ENCODE data around the gene MINDY4.
"Not testable (repeated sequence)": the region's sequence is repeated elsewhere in the genome, so short reads cannot be mapped to it uniquely, and the experiment has no call there.

Gene MINDY4

DNA sequence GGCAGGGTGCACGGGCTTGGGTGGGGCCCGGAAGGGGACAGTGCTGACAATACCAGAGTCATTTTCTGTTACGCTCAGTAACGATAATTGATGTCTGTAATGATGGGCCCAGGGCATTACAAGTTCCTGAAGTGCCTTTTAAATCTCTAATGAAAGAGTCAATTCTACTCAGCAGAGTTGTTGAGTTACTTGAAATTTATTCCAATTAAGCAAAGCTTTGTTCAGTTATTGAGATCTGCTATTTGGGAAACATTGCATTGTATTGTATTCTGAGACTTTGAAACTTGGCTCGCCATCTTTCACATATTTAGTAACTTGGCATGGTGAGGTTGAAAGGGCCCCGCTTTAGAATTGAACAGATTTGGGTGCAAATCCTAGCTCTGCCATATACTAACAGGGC lies 34.7 kb downstream of the MINDY4 start:
- DNase-seq = no peak

GRCh38 chr7:30807477-30807876 lies 36.3 kb downstream of the MINDY4 start:
- DNase-seq = not testable (repeated sequence)

DNA sequence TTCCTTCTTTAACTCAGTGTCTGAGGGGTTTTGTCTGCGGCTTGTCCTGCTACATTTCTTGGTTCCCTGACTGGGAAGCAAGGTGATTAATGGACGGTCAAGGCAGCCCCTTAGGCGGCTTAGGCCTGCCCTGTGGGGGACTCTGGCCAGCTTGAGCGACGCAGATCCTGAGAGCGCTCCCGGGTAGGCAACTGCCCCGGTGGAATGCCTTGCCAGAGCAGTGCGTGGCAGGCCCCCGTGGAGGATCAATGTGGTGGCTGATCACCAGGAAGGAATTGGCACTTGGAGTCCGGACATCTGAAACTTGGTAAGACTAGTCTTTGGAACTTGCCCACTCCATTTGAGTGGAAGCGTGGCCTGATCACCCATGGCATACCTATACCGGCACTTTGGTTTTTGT lies 36.7 kb downstream of the MINDY4 start:
- not testable (repeated sequence) for DNase-seq

DNA sequence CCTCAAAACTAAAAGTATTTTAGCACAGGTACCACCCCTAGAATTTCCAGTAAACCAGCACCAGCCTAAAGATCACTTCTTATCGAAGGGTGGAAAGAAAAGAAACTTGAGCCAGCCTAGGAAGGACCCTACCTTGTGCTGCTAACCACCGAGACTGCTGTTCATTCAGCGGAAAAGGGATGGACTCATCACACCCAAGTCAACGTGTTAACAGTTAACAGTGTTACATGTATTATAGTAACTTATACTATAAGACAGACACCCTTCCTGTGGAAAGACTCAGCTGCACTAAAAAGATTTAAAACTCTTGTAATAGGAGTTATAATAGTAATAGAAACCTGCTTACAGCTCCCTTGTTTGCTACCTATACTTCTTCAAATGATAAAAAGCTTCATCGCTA lies 39.8 kb downstream of the MINDY4 start:
- no peak for DNase-seq

- DNase-seq = no peak
Measured at GRCh38 chr7:30812676-30813075, 41.5 kb downstream of the MINDY4 start.

GRCh38 chr7:30813466-30813865 lies 42.2 kb downstream of the MINDY4 start:
- no peak for DNase-seq

DNA sequence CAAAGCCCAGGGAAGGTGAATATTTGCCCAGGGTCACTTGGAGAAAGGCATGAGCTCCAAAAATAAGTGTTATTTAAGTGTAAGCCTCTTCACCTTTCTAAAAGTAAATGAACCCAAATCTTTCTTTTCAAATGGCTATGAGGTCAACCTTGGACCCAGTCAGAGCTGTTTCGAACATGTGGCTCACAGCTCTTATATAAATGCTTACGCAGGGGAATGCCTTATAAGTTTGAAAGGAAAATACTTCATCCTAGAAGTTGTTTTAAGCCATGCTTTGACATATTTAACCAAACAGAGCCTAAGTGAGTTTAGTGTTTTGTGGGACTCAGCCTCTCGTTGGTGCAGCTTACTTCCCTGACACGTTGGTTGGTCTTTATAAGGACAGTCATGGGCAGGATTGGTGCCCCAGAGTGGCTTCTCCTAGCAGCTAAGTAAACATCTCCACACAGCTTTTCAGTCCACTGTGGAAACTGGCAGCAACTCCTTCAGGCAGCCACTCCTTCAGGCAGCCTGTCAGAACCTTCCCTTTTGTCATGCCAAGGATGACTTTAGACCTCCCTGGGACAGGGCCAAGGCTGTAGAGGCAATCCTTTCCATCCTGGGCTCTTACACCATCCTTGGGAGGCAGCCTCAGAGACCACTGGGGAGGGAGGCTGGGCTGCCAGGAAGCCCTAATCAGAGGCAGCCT lies 43.6 kb downstream of the MINDY4 start:
- no peak for DNase-seq

- no peak for DNase-seq
Measured at GRCh38 chr7:30815388-30815854, 44.2 kb downstream of the MINDY4 start.

DNA sequence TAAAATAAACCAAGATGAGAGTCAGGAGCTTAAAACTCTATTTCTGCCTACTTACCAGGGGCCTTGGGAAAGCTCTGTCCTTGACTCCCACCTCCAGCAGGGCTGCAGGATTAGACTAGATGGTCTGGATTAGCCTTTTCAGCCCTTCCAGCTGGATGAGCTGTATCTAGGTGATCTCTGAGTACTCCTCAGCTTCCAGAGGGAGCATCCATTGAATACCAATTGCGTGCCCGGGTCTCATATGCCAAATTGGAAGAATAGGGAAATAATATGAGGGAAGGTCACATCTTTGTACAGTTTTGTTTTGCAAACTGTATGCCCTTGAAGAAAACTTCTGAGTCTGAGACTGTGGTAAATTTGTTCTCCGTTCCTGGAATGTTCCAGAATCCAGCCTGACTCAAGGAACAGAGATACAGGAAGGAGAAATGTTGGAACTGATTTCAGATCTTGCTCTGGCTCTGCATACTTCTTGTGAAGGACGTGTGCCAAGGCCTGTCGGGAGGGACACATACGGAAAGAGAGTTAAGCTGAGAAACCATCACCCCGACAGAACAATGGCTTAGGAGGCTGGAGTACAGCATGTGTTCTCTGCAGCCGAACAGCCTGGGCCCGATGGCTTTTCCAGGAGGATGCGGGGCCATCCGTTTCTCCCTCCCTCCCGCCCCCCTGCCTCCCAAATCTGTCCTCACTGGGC lies 44.9 kb downstream of the MINDY4 start:
- no peak for DNase-seq

GRCh38 chr7:30816645-30817370 lies 45.6 kb downstream of the MINDY4 start:
- DNase-seq = no peak

- DNase-seq = no peak
Measured at GRCh38 chr7:30817371-30817767, 46.2 kb downstream of the MINDY4 start.

DNA sequence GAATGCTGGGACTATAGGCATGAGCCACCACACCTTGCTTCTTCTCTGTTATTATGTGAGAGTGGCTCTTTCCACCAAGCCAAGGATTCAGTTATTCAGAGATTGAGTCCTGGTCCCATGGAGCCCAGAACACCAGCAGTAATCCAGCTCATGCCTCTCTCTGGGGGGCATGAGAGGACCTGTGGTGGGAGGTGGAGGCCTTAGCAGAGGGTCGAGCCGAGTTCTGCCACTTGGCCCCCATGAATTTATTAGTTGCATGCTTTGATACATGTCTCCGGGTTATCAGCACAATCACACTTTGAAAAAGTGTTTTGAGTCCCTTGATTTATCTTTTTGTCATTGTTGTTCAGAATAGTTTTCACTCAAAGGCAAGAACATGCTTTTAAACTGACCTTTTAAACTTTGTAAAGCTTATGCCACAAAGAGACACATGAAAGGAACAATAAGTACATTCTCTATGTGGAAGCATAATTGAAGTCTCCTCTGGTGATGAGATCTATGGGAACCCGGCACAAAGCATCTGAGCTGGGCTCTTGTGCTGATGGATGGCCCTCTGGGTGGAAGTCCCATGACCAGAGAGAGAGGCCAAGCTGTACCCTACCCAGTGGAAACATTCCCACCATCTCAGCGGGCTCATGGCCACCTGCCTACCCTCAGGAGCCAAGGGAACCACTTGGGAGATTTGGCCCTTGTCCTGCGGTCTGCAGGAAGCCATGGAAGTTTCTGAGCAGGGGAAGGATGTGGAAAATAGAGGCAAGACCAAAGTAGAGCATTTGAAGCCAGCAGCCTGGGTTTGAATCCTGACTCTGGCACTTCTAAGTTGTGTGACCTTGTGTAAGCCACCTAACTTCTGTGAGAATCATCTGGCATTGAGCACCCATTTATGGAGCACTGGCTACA lies 53.9 kb downstream of the MINDY4 start:
- DNase-seq = no peak

DNA sequence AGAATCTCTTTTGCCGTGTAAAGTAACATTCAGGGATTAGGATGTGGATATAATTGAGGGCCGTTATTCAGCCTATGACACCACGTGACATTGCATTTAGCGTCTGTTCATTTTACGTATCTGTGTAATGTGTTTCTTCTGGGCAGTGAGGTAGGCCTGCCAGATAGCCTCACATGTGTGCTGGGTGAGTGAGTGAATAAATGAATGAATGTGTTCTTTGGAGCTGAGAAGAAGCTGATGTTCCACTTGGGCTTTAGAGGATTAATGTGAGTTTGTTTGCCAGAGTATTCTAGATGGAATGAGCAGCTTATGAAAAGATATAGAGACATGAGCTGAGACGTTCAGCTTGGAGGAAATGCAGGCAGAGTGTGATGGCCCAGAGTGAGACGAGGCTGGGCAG lies 55.0 kb downstream of the MINDY4 start:
- DNase-seq = no peak

DNA sequence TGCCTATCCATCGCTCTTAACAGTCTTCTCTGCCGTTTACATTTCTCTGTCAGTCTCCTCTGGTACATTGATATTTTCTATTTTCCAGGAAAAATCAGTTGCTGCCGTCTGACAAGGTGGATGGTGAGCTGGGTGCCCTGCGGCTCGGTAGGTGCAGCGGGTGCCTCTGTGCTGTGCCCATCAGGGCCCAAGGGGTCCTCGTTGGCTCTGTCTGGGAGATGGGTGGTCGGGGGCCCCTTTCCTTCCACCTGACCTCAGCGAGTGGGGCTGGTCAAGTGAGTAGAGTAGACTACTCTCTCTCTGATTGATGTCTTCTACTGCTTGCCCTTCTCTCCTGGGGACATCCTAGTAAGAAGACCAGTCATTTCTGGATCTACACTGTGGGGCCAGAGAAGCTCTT lies 57.4 kb downstream of the MINDY4 start:
- DNase-seq = no peak

DNA sequence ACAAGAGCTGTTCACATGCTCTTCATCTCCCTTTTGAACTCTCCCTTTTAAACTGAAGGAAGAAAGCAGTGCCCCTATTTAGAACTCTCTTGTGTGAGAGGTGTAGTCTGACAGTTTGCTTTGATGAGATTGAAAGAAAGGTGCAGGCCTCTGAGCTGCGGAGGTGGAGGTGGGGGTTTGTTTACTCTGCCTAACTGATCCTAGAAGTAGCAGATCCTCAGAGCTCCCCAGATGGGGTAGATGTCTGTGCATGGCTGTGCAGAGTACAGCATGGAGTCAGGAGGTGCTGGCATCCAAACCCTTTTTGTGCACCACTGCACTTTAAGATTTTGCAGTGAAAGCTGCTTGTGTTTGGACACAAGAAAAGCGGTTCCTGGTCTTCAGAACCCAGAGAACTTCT lies 58.3 kb downstream of the MINDY4 start:
- no peak for DNase-seq

DNA sequence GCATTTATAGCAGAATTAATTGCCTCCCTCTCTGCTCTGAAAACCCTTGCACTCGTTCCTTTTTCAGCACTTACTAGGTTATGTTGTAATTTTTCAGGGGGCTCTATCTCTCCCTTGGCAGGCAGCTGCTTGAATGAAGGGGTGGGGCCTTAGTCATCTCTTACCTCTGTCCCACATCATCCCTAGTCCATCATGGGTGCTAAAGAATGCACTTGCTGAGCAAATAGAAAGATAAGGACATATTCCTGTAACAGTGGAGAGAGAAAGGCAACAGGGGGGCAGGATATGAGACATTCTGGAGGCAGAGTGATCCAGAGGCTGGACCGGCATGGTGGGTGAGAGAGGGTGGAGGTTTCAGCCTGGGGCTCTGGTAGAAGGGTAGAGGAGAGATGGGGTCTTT lies 60.0 kb downstream of the MINDY4 start:
- DNase-seq = no peak

DNA sequence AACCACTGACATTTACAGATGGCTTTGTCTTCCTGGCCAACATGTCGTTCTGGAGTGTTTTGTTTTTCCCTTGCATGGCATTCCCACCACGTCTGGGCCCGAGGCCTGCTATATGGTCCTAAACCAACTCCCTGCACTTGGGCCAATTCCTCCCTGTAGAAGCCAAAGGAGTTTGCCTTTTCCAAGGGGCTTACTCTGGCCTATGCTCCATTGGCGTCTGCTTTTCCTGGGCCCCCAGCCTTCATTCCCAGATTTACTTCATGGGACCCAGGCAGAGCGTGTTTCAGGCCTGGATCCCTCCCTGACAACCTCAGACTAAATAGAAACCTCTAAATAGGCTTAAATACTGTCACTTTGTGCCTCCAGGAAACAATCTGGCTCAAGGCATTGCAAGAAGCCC lies 60.7 kb downstream of the MINDY4 start:
- DNase-seq = no peak

DNA sequence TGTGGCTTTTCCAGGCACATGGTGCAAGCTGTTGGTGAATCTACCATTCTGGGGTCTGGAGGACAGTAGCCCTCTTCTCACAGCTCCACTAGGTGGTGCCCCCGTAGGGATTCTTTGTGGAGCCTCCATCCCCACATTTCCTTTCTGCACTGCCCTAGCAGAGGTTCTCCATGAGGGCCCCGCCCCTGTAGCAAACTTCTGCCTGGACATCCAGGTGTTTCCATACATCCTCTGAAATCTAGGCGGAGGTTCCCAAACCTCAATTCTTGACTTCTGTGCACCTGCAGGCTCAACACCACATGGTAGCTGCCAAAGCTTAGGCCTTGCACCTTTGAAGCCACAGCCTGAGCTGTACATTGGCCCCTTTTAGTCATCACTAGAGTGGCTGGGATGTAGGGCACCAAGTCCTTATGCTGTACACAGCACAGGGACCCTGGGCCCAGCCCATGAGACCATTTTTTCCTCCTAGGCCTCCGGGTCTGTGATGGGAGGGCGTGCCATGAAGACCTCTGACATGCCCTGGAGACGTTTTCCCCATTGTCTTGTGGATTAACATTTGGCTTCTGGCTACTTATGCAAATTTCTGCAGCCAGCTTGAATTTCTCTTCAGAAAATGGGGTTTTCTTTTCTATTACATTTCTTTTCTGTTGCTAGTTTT lies 62.9 kb downstream of the MINDY4 start:
- DNase-seq = not testable (repeated sequence)

- no peak for DNase-seq
Measured at GRCh38 chr7:30835396-30835915, 64.2 kb downstream of the MINDY4 start.

DNA sequence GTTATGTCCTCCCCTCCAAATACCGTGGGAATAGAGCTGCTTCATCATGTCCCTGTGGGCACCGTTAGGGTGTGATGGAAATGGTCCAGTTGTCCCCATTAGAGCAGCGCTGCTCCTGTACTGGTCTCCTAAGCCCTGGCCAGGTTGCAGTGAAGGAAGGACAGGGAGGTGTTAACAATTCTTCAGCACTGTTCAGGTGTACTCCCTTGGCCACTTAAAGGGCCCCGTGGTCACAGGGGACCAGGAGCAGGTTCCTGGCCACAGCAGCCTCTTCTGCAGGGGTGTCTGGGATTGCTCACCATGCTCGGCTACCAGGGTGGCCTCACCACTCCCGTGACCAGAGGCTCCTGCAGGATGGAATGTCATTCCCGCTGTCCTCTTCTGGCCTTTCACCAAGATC lies 65.8 kb downstream of the MINDY4 start:
- DNase-seq = no peak

DNA sequence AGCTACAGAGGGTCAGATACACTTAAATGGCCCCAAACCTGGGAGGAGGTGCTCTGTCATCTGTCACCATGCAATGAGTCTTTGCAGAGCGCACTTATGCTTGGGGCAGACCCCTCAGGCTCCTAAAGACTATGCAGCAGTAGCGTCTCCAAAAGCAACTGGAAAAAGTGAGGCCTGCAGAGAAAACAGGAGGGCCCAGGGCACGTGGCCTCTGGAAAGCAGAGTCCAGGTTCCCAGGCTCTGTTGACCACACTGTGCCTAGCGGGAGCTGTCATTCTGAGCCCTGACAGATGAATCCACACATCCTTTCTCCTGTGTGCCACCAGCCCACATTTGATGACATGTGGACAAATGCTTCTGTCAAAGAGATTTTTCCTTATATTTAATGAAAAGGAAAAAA lies 66.4 kb downstream of the MINDY4 start:
- no peak for DNase-seq

DNA sequence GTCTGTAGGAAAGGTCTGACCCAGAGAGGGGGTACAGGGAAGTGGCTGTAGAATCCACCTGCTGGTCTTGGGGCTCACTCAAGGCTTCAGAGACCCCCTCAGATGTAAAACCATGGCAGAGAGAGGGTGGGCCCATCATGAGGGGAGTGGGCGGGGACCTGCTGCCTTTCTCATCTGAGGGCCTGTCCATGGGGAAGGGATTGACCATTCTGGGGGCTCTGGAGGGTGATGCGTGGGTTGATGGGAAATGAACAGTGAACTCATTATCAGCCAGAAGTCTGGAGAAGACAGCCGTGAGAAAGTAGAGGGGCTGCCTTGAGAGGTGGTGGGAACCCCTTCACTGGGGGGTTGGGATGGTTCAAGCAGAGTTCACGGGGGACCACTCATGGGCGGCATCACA lies 66.8 kb downstream of the MINDY4 start:
- DNase-seq = no peak
